NCI-H510A (cell line): ENCODE measurements around the gene IRGQ.
"Not testable (repeated sequence)": the region's sequence is repeated elsewhere in the genome, so short reads cannot be mapped to it uniquely, and the experiment has no call there.

Experiments used
- DNase-seq: peaks from one replicate; lab custom pipeline; 2025; lab: John Stamatoyannopoulos, UW

IRGQ gene

GRCh38 chr19:43570174-43570791 is 25.7 kb downstream of the IRGQ start:
- peak; percentile 11 for DNase-seq

- no peak for DNase-seq
Observed at GRCh38 chr19:43569657-43570056, 26.3 kb downstream of the IRGQ start.

GRCh38 chr19:43564800-43565199 is 31.1 kb downstream of the IRGQ start:
- no peak for DNase-seq

GRCh38 chr19:43563816-43564457 is 32.0 kb downstream of the IRGQ start:
- no peak for DNase-seq

GRCh38 chr19:43562698-43563241 is 33.2 kb downstream of the IRGQ start:
- peak; percentile 11 for DNase-seq

GRCh38 chr19:43562226-43562697 is 33.7 kb downstream of the IRGQ start:
- no peak for DNase-seq

GRCh38 chr19:43561139-43561970 is 34.6 kb downstream of the IRGQ start:
- no peak for DNase-seq

GRCh38 chr19:43560687-43561086 is 35.2 kb downstream of the IRGQ start:
- no peak for DNase-seq

GRCh38 chr19:43555185-43555770 is 40.7 kb downstream of the IRGQ start:
- no peak for DNase-seq

GRCh38 chr19:43554317-43554895 is 41.5 kb downstream of the IRGQ start:
- no peak for DNase-seq

GRCh38 chr19:43553656-43554055 is 42.3 kb downstream of the IRGQ start:
- DNase-seq = no peak

GRCh38 chr19:43552616-43553015 is 43.3 kb downstream of the IRGQ start:
- no peak for DNase-seq

- no peak for DNase-seq
Observed at GRCh38 chr19:43552198-43552450, 43.8 kb downstream of the IRGQ start.

- no peak for DNase-seq
Observed at GRCh38 chr19:43551399-43552197, 44.3 kb downstream of the IRGQ start.

- DNase-seq = no peak
Observed at GRCh38 chr19:43548706-43549105, 47.2 kb downstream of the IRGQ start.

GRCh38 chr19:43547926-43548325 is 48.0 kb downstream of the IRGQ start:
- DNase-seq = not testable (repeated sequence)

- DNase-seq = no peak
Observed at GRCh38 chr19:43546581-43546980, 49.4 kb downstream of the IRGQ start.

- no peak for DNase-seq
Observed at GRCh38 chr19:43545981-43546380, 50.0 kb downstream of the IRGQ start.

GRCh38 chr19:43545276-43545675 is 50.7 kb downstream of the IRGQ start:
- no peak for DNase-seq

- no peak for DNase-seq
Observed at GRCh38 chr19:43544077-43544476, 51.9 kb downstream of the IRGQ start.

GRCh38 chr19:43541920-43542650 is 53.8 kb downstream of the IRGQ start:
- DNase-seq = no peak
